ENCODE data around the gene CENPM. TPM values are rescaled to one million over a fixed set of nuclear protein-coding genes. Genes with fewer than 3 reads are reported as not detected.

CENPM gene
- polyA plus RNA-seq, 1 of the 3 experiments (the other 2 are of a cell fraction): 15.6 TPM

DNA sequence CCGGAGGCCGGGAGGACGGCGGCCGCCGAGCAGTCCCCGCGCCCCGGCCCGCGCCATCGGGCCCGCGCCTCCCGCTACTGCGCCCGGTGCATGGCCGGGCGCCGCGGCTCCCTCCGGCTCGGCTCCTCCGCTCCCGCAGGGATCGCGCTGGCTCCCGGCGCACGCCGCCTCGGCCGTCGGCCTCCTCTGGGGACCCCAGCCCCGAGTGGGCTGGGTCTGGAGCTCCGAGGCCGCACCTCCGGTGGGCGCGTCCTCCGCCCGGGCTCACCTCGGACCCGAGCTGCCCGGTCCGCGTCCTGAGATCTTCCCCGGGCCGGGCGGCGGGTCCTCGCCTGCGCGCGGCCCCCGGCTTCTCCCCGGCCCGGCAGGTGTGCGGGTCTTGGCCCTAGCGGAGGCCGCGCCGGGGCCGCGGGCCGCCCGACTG, 32.3 kb downstream of the CENPM start:
- no peaks in the 10 kb centered on the region for H3K79me2 ChIP-seq (ENCODE audit: insufficient read depth)
- H3K4me2 ChIP-seq: no peak overlapping the region
- H3K27me3 ChIP-seq (ENCODE audit: insufficient read depth): peaks cover 26% of the 10 kb centered on the region; the same call in 1 of the 2 replicates
- no peak overlapping the region for H2AFZ ChIP-seq (ENCODE audit: low read depth)
- H3F3A ChIP-seq (replicated peaks; ENCODE audit: insufficient read depth): no peaks in the 10 kb centered on the region
- DNase-seq: peak; percentile 55
- 0% methylated on average over 4 of the region's 67 CpGs for WGBS (ENCODE audit: low lambda C conversion rate)
- peaks cover 0 to 3% of the 10 kb centered on the region in 2 experiments; a peak in 2 of 4 replicates for H3K4me1 ChIP-seq (ENCODE audit: control insufficient read depth in 1 of 2, insufficient read depth in 2 of 2, low read depth in 1 of 2, low read length in 1 of 2)
- no peaks in the 10 kb centered on the region for H4K20me1 ChIP-seq (ENCODE audit: insufficient read depth)
- ChIA-PET CTCF (interaction anchor here (0.6 kb wide), 1 partner anchor 192 kb away, joined by 3 read pairs; no protein-coding TSS in a partner anchor), POLR2A (no interaction called here)
- H3K4me3 ChIP-seq (ENCODE audit: low read depth in 2 of 2, low read length in 1 of 2): no peak overlapping the region; a peak in 1 of 4 replicates
- TF ChIP-seq, protein P1, sequence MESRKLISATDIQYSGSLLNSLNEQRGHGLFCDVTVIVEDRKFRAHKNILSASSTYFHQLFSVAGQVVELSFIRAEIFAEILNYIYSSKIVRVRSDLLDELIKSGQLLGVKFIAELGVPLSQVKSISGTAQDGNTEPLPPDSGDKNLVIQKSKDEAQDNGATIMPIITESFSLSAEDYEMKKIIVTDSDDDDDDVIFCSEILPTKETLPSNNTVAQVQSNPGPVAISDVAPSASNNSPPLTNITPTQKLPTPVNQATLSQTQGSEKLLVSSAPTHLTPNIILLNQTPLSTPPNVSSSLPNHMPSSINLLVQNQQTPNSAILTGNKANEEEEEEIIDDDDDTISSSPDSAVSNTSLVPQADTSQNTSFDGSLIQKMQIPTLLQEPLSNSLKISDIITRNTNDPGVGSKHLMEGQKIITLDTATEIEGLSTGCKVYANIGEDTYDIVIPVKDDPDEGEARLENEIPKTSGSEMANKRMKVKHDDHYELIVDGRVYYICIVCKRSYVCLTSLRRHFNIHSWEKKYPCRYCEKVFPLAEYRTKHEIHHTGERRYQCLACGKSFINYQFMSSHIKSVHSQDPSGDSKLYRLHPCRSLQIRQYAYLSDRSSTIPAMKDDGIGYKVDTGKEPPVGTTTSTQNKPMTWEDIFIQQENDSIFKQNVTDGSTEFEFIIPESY (IDR thresholded peaks at IDR 0.05; ENCODE audit: borderline replicate concordance, low read depth): no peak
- no peak for TF ChIP-seq TAF1 (IDR thresholded peaks at IDR 0.05; ENCODE audit: borderline replicate concordance, low read depth, low read length)
- no peak for TF ChIP-seq RAD21 (IDR thresholded peaks at IDR 0.05; ENCODE audit: low read length)
- no peak for TF ChIP-seq MXI1 (IDR thresholded peaks at IDR 0.05; ENCODE audit: low read depth, low read length)
- TF ChIP-seq, protein P2, sequence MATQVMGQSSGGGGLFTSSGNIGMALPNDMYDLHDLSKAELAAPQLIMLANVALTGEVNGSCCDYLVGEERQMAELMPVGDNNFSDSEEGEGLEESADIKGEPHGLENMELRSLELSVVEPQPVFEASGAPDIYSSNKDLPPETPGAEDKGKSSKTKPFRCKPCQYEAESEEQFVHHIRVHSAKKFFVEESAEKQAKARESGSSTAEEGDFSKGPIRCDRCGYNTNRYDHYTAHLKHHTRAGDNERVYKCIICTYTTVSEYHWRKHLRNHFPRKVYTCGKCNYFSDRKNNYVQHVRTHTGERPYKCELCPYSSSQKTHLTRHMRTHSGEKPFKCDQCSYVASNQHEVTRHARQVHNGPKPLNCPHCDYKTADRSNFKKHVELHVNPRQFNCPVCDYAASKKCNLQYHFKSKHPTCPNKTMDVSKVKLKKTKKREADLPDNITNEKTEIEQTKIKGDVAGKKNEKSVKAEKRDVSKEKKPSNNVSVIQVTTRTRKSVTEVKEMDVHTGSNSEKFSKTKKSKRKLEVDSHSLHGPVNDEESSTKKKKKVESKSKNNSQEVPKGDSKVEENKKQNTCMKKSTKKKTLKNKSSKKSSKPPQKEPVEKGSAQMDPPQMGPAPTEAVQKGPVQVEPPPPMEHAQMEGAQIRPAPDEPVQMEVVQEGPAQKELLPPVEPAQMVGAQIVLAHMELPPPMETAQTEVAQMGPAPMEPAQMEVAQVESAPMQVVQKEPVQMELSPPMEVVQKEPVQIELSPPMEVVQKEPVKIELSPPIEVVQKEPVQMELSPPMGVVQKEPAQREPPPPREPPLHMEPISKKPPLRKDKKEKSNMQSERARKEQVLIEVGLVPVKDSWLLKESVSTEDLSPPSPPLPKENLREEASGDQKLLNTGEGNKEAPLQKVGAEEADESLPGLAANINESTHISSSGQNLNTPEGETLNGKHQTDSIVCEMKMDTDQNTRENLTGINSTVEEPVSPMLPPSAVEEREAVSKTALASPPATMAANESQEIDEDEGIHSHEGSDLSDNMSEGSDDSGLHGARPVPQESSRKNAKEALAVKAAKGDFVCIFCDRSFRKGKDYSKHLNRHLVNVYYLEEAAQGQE (IDR thresholded peaks at IDR 0.05; ENCODE audit: low read depth, low read length): no peak
- no peak for TF ChIP-seq FOXJ3 (CRISPR knock-in tag; IDR thresholded peaks at IDR 0.05)
- no peak for TF ChIP-seq FOSL2 (IDR thresholded peaks at IDR 0.05; ENCODE audit: borderline replicate concordance, low read depth)
- no peak for TF ChIP-seq YY1 (IDR thresholded peaks at IDR 0.05; ENCODE audit: low read depth)
- no peak for TF ChIP-seq MEF2A (IDR thresholded peaks at IDR 0.05; ENCODE audit: borderline replicate concordance, low read depth)
- no peak for TF ChIP-seq TCF12 (IDR thresholded peaks at IDR 0.05)
- TF ChIP-seq RFX5 (IDR thresholded peaks at IDR 0.05; ENCODE audit: low read length): no peak
- TF ChIP-seq, protein P3, sequence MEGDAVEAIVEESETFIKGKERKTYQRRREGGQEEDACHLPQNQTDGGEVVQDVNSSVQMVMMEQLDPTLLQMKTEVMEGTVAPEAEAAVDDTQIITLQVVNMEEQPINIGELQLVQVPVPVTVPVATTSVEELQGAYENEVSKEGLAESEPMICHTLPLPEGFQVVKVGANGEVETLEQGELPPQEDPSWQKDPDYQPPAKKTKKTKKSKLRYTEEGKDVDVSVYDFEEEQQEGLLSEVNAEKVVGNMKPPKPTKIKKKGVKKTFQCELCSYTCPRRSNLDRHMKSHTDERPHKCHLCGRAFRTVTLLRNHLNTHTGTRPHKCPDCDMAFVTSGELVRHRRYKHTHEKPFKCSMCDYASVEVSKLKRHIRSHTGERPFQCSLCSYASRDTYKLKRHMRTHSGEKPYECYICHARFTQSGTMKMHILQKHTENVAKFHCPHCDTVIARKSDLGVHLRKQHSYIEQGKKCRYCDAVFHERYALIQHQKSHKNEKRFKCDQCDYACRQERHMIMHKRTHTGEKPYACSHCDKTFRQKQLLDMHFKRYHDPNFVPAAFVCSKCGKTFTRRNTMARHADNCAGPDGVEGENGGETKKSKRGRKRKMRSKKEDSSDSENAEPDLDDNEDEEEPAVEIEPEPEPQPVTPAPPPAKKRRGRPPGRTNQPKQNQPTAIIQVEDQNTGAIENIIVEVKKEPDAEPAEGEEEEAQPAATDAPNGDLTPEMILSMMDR (IDR thresholded peaks at IDR 0.05): no peak
- no peak for TF ChIP-seq GABPA (IDR thresholded peaks at IDR 0.05; ENCODE audit: low read depth)
- no peak for TF ChIP-seq EZH2phosphoT487 (IDR thresholded peaks at IDR 0.05; ENCODE audit: borderline replicate concordance, low read depth)
- no peak overlapping the region for H3K9ac ChIP-seq
- H3K27ac ChIP-seq (ENCODE audit: low read depth in 2 of 2, low read length in 1 of 2): no peak overlapping the region
- H3K9me2 ChIP-seq: no peaks in the 10 kb centered on the region
- no peaks in the 10 kb centered on the region for H3K36me3 ChIP-seq (replicated peaks in 1 of 2; ENCODE audit: control insufficient read depth in 1 of 2, insufficient read depth in 2 of 2, low read length in 1 of 2)
- H3K9me3 ChIP-seq: no peaks in the 10 kb centered on the region
